B cell (primary cell): Measurements from ENCODE around the gene ZBED4.

Experiments
- EZH2 ChIP-seq: IDR thresholded peaks from 2 replicates; pipeline ENCODE4 v1.6.1; 2012; ENCODE audit warnings: borderline replicate concordance, low read depth, mild to moderate bottlenecking, moderate library complexity, low read length; ENCODE audit not compliant: insufficient read depth, poor library complexity, severe bottlenecking
- TF ChIP-seq, protein P1 (sequence below): fragments of 200-600 bp; IDR thresholded peaks from one replicate; pipeline ENCODE4 v1.8.0; 2022; ENCODE audit warnings: antibody characterized with exemption, mild to moderate bottlenecking

DNA sequence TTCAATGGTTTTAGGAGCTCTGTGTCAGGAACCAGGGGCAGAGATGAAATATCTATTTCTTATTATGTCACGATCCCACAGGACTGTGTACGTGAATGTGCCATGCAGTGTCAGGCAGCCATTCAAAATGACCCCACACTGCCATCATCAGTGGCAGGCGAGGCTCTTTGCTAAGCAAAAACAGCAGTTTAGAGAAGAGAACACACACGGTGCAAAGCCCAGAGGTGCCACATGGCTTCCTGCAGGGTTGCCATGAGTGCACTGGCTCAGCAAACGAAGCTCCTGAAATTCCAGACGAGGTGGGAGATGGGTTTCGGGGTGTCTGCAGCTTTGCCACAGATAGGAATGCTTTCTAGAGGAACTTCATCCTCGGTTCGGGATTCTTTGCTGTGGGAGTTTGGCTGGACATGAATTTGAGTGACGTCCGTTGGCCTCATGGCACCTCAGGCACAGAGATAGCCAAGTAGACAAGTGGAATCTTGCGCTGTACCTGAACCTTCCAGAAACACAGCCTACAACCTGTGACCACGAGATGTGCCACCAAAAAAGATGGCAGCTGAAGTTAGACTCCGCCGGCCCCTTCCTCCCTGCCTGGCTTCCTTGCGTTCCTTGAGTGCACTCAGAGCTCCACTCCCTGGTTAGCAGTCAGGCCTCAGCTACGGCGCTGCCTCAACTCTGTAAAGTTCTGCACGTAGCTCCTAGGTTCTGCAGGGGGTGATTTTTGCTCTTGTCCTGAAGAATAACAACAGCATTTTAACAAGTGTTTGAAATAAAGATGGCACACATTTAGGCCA is 7.8 kb upstream of the ZBED4 start:
- TF ChIP-seq, protein P1, sequence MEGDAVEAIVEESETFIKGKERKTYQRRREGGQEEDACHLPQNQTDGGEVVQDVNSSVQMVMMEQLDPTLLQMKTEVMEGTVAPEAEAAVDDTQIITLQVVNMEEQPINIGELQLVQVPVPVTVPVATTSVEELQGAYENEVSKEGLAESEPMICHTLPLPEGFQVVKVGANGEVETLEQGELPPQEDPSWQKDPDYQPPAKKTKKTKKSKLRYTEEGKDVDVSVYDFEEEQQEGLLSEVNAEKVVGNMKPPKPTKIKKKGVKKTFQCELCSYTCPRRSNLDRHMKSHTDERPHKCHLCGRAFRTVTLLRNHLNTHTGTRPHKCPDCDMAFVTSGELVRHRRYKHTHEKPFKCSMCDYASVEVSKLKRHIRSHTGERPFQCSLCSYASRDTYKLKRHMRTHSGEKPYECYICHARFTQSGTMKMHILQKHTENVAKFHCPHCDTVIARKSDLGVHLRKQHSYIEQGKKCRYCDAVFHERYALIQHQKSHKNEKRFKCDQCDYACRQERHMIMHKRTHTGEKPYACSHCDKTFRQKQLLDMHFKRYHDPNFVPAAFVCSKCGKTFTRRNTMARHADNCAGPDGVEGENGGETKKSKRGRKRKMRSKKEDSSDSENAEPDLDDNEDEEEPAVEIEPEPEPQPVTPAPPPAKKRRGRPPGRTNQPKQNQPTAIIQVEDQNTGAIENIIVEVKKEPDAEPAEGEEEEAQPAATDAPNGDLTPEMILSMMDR: no peak
- no peak for TF ChIP-seq EZH2
